ENCODE results near the gene KCNJ10.
"Not testable (repeated sequence)": the region's sequence is repeated elsewhere in the genome, so short reads cannot be mapped to it uniquely, and the experiment has no call there.

The KCNJ10 gene

DNA sequence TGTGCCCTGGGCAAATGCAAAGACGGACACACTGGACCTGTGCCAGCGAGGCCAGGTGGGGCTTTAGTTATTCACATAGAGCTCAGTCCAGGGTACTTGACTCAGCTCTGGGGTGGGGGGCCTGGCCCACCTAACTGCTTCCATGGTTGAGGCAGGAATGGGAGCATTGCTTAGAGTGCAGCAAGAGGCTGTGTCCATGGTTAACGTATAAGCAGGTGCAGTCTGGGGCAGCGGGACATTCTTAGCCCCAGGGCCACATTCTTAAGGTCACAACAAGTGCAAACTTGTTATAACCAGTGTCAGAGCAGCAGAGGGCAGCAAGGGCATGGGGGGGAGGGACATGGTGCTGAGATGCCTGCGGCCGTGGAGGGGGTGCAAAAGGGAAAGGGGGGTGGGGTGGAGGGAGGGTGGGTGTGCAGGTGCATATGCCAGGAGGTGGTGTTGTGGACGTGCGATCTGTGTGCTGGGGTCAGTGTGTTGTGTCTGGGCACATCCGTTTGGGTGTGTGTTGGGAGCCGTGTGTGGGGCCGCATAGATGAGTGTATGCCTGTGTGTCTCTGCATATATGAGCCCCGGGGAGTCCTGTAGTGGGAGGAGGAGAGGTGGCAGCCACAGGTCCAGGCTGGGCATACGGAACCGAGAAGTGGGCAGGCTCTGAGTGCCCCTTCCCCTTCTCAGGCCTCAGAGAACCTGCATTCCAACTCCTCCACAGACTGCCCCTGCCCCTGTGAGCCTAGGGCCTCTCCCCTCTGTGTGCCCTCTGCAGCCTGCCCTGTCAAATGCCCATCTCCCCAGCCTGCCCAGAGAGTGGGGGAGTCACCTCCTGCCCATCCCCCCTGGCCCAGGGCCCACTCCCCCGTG, 8.4 kb downstream of the KCNJ10 start:
- no peak for DNase-seq (ENCODE audit: low read depth, low spot score)

DNA sequence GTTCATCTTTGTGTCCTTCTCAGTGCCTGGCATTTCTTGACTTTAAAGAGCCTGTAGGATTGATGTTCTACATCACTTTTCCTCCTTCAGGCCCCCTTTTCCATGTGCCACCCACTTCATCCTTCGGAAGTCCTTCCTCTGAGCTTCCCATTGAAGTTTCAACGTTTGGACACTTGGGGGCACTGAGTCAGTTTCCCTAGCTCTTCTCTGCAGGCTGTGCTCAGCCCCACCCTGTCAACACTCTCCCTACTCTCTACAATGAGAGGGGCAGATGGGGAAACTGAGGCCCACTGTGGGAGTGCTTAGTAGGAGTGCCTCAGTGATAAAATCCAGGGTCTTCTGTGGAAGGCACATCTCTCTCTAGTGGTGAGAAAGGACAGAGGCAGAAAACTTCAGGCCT, 11.9 kb downstream of the KCNJ10 start:
- DNase-seq (ENCODE audit: low read depth, low spot score) = no peak

DNA sequence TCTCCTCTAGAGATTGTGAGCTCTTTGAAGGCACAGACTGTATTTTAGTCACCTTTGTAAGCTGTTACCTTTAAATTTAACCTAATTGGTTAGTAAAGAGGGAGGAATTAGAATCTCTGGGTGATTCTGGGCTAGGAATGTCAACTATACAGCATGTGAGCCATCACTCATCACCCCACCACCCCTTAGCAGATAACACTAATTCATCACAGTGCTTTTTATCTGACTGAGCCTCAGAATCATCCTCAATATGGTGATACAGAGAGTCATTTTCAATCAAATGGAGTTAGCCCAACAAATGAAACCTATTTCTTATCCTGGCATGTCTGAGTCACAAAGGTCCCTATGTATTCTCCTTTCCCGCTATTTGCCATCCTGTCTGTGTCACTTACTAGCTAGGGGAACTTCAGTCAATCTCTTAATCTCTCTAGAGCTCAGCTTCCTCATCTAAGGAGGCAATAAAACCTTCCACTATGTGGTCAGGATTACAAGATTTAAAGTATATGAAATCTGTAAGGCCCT, 13.3 kb downstream of the KCNJ10 start:
- DNase-seq (ENCODE audit: low read depth, low spot score) = no peak

DNA sequence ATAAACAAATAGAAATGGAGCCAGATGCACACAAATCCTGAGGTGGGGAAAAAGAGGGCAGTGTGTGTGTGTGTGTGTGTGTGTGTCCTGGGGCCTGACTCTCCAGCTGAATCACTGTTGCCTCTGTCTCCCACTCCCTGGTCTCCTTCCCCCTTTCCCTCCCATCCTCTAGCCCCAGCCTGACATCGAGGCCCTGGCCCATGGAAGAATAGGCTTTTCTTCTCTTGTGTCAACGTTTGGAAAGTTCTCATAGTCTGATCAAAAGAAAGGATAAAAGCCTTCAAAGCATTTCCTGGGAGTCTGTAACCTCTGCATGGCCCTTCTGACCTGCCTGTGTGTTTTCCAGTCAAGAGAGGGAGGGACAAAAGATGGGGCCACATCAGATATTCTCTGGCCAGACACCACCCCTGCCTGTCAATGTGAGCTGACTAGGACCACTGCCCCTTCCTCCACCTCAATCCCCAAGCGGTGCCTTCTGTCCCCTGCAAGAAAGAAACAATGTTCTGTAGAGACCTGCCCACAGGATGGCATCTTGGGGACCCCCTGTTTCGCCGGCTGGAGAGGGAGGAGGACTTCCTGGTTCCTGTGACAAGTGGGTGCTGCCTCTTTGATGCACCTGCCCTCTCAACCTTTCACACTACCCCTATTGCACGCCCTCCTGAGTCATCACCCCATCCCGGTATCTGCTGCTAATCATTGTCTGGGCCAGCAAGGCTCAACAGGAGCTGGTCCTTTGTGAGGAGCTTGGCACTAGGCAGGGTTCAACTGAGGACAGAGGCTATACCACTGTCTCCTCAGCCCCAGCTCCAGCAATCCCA, 16.2 kb downstream of the KCNJ10 start:
- no peak for DNase-seq (ENCODE audit: low read depth, low spot score)

DNA sequence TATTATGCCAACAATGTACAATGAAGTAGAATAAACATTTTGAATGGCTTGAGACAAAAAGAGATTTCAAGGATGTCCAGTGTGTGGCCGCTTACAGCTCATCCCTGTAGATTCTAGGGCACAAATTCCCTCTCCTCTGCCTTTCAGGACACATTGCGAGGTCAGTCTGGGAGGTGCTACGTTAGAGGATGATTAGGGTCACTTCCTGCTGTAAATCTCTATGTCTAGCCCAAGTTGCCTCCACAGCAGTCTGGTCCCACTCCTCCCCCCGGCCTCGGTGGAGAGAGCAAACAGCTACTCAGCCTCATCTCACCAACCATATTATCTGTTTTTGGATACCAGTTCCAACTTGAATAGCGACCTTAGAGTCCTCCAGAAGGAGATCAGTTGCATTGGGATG, 17.0 kb downstream of the KCNJ10 start:
- no peak for DNase-seq (ENCODE audit: low read depth, low spot score)

DNA sequence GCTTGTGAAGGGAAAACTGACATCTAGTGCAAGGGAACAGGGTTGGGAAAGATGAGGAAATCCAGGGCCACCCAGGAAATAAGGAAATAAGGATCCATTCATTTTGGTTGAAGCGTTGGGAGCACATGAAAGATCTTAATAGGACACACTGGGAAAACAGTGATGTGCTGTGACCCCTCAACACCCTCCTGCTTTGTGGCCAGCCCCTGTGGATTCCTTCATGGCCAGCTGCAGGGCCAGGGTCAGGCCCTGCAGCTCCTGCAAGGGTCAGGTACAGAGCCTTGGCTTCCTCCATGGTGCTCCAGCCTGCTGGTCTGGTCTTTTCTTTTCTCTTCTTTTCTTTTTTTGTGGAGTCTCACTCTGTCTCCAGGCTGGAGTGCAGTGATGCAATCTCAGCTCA, 19.3 kb downstream of the KCNJ10 start:
- DNase-seq (ENCODE audit: low read depth, low spot score) = no peak

DNA sequence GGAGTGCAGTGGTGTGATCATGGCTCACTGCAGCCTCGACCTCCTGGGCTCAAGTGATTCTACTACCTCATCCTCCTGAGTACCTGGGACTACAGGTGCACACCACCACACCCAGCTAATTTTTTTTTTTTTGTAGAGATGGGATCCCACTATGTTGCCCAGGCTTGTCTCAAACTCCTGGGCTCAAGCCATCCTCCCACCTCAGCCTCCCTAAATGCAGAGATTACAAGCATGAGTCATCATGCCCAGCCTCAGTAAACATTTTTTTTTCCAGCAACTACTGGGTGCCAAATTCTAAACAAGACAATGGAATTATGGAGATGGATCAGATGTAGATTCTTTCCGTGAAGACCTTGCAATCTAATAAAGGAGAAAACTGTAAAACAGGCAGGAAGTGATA, 19.8 kb downstream of the KCNJ10 start:
- DNase-seq (ENCODE audit: low read depth, low spot score) = not testable (repeated sequence)

DNA sequence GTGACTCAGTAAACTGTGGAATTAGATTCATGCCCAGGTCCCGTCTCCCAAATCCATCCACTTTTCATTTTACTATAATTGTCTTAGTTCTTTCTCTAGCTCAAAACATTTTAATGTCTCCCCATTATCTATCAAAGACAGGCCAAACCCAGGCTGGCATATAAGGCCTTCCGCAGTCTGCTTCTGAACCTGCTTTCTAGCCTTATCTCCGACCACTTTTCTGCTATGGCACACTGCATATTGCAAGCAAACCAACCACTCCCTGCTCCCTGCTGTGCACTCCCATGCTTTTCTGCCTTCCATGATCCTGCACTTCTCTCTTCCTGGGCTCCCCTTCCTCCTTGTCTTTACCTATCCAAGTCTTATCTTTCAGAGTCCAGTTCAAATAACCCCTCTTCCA, 20.9 kb downstream of the KCNJ10 start:
- DNase-seq (ENCODE audit: low read depth, low spot score) = no peak

DNA sequence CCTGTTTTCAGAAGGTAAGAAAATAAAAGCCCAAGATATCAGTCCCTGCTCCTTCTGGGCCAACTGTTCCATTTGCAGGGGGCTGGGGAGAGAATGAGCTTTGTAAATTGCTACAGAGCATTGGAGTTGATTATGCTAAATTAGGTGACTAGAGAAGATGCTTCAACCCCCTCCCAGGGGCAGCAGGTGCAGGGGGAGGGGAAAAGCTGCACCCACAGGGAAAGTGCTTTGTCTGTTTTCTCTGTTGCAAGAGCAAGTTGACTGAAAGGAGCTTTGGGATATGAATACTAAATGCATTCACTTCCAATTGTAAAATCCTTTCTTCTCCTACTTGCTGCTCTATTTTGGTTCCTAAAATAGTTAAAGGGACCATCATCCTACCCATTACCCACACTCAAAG, 21.6 kb downstream of the KCNJ10 start:
- DNase-seq (ENCODE audit: low read depth, low spot score) = no peak

DNA sequence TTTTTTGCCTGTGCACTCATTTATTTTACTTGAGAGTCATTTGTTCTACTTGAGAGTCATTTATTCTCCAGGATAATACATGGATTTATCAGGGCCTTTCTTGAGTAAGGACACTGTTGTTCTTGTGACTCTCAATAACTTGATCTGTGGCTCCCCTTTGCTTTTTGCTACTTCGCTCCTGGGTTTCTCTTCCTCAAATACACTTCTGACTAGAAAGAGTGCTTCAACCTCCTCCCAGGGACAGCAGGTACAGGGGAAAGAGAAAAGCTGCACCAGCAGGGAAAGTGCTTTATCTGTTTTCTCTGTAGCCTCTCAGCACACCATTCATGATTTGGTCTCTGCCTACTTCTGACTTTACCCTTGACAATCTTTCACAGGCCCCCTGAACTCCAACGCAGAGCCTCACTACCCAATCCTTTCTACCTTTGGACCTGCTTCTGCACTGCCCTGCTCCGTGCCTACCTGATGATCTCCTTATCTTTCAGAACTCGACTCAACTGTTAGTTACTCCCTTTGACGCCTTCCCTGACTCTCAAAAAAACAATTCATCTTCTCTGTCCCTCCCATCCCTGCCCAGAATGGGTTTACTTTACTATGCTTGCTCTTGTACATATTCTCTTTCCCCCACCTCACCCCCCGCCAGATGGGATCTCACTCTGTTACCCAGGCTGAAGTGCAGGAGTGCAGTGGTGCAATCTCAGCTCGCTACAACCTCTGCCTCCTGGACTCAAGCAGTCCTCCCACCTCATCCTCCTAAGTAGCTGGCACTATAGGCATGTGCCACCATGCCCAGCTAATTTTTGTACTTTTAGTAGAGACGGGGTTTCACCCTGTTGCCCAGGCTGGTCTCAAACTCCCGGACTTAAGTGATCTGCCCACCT, 22.6 kb downstream of the KCNJ10 start:
- DNase-seq (ENCODE audit: low read depth, low spot score) = no peak

DNA sequence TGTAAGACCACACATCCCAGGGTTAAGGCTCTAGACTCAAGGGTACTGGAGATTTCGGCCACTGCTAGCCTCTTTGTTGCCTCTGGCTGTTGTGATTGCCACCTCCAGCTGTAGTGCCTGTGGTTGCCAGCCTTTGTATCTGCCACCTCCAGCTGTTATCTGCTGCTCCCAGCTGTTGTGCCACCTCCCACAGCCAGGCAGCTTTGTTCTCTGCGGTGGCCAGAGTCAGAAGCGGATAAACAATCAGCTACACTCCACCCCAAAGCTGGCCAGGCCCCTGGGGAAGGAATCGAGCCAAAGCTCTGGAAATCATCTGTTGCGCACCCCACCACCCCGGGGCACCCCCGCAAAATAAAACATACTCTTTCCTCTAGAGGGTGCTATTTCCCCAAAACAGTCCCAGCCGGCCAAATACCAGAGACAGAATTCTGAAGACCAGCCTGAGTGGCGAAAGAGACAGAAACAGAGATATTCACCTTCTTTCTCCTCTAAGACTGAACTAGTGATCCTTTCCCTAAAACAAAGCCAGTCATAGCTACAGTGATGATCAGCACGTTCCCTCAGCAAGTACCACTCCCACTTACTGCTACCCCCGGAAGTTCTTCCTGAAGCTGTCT, 23.4 kb downstream of the KCNJ10 start:
- DNase-seq (ENCODE audit: low read depth, low spot score) = peak; percentile 56

DNA sequence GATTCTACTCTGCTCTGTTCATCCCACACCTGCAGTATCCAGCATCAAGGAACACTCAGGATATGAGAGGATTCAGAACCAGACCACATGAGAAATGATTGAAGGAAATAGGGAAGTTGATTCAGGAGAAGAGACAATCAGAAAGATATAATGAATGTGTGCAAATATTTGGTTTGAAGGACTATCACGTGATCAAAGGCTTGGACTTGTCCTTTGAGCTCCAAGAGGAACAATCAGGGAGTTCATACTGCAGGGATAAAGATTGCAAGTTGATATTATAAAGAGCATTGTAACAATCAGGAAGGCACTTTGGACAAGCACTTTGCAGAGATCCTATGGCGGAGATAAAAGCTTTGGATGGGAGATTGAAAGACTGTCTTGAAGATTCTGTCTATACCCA, 24.3 kb downstream of the KCNJ10 start:
- no peak for DNase-seq (ENCODE audit: low read depth, low spot score)

DNA sequence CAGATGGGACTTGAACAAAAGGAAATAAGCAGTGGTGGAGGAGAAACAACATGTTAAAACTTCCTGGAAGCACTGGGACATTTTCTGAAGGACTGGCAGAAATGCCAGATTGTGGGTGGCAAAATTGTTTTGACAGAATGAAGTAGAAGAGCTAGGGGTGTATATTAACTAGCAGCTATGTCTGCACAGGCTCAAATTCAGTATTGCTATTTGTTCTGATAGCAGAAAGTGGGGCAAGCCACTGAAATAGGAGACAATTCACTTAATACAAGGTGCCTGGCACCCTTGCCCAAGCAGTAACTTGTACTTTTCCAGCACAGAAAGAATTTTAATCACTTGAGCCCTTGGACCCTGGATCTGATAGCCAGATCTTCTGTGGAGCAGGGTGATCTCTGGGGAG, 26.4 kb downstream of the KCNJ10 start:
- DNase-seq (ENCODE audit: low read depth, low spot score) = no peak

DNA sequence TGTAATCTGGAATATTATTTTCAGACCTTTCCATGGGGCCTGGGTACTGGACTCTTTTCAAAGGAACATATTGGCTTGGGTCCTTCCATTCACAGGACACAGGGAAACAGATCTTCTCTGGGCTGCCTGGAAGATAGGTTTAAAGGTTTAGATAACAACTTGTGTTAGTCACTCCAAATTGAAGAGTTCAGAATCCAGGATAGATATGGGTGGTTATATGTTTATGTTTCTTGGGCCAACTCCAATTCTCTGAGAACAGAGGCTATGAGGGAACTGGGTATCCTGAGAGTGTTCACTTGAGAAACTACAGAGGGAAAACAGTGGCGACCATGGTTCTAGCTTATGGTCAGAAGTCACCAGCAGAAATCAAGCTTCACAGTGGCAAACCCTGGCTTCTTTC, 29.5 kb downstream of the KCNJ10 start:
- DNase-seq (ENCODE audit: low read depth, low spot score) = no peak

DNA sequence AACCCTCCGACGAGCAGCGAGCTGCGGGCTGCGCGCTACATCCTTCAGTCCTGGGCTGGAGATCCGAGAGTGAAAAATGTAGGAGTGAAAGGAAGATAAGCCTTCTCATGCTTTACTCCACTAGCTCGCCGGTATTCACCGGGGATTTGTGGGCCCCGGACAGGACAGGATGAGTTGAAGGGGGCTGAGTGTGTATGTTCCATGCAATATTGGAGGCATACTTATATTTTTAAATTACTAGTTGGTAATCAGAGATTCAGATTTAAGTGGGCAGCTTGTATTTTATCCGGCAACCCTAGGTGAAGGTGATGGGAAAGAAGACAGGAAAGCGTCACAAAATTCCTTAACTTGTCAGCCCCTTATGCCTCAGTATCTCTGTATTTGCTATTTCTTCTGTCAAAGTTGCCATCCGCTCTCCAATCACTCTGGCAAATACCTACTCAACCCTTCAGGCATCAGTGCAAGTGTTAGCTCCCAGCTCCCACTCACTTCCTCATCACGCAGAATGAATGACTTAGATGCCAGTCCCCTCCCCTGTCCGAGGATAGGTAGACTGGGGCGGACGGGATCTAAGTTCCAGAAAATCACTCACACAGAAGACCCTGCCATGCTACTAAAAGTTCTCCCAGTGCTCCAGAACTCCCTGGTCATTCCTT, 37.7 kb downstream of the KCNJ10 start:
- DNase-seq (ENCODE audit: low read depth, low spot score) = peak; percentile 23

DNA sequence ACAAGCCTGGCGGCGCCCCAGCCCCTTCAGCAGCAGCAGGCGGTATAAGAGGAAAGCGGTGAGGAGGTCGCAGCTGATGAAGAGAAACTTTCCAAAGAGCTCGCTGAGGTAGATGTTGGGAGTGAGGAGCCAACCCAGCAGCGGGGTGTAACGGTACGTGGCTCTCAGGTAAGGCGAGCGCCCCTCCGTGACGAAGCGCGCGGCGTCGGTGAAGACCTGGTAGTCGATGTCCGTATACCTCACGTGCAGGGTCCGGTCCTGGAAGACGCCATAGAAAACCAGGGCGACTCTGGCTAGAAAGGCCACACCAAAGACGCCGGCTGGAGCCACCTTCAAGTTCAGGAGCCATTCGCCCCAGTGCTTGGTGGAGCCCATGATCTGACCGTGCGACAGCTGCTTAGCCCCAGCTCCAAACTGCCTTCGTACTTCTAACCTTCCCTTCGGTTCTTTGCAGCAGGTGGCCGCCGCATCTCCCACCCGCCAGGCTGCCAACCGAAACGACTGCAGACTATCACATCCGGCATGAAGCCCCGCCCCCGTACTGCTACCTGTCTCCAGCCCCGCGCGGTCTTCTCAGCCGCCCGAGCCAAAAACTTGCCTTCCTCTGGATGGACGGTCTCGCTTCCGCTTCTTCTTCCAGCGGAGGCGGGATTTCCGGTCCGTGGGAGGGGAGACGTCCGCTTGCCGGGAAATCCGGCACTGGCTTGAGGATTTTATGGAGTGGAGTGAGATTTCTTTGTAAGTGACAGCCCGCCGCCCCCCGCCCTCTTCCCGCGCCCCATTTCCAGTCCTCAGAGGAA, 38.4 kb downstream of the KCNJ10 start, which contains the start of gene PIGM:
TSS of gene PIGM (minus strand) at position 626 of the 800 bp plus-strand sequence. CDS start at position 375, 251 bp downstream.
- DNase-seq (ENCODE audit: low read depth, low spot score) = peak; percentile 96

DNA sequence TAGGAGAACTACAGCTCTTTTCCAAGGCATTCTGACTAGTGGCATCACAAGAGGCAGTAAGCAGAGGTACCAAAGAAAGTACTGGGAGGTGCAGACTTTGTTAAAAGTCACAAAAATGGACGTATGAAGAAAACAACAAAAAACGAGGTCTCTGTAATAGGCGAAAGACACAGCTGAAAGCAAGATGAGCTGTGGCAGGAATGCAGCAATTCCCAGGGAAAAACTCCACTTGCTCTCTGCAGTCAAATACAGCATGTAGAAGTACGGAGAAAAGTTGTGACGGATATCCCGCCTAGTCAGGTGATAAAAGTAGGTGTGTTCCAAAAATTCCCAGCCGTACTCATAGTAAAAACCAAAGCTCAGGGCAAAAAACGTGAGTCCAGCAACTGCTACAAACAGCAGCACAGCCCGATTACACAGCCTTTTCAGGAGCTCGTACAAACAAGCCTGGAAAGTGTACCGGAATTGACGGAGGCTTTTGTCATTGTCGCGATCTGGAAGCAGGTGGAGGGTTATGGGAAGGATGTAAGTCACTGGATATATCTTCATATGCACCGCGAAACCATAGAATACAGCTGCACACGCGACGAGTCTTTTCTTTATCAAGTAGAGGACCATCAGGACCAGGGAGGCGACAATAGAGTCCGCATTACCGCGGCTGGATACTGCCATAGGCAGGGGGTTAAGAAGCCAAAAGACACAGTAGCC, 39.1 kb downstream of the KCNJ10 start:
- DNase-seq (ENCODE audit: low read depth, low spot score) = peak; percentile 13

DNA sequence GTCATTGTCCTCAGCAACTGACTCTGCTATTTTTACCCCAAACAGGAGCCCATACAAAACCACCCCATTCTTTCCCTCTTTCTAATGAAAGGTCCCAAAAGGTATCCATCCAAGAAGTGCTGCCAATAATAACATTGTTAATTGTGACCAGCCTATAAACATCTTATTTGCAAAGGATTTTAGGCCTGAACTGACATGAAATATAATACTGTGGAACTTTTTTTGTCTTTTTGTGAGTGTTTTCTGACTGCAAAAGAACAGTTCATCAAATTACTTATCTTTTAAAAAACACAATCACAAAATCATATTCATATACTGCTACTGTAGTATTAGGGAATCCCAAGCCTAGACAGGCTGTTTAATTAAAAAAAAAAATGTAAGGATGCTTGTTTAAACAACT, 41.5 kb downstream of the KCNJ10 start:
- peak; percentile 8 for DNase-seq (ENCODE audit: low read depth, low spot score)

DNA sequence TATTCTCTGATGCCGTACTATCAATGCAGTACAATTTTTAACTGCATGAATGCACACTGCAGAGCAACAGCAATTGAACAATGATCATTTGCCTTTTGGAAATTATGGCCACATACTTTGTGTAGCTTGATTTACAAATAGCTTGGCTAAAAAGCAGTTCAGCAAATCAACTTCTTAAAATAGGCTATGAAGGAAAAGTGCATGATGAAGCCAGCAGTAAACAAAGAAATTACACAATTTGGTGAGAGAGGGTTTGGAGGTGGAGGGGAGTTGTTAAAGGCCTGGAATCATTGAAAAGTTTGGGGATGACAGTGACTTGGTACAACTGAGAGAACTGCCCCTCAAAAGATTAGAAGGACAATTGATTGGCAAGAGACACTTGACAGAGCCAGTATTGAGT, 44.6 kb downstream of the KCNJ10 start:
- DNase-seq (ENCODE audit: low read depth, low spot score) = no peak

Data from astrocyte of the hippocampus (primary cell).